GM21786 (cell line): ENCODE measurements around the gene SIPA1L2.

ENCODE experiments used
- ATAC-seq: cut with Tn5 transposase; IDR thresholded peaks from one replicate; pipeline ENCODE4 v1.9.1; 2021; ENCODE audit not compliant: unreplicated experiment

Gene SIPA1L2, protein sequence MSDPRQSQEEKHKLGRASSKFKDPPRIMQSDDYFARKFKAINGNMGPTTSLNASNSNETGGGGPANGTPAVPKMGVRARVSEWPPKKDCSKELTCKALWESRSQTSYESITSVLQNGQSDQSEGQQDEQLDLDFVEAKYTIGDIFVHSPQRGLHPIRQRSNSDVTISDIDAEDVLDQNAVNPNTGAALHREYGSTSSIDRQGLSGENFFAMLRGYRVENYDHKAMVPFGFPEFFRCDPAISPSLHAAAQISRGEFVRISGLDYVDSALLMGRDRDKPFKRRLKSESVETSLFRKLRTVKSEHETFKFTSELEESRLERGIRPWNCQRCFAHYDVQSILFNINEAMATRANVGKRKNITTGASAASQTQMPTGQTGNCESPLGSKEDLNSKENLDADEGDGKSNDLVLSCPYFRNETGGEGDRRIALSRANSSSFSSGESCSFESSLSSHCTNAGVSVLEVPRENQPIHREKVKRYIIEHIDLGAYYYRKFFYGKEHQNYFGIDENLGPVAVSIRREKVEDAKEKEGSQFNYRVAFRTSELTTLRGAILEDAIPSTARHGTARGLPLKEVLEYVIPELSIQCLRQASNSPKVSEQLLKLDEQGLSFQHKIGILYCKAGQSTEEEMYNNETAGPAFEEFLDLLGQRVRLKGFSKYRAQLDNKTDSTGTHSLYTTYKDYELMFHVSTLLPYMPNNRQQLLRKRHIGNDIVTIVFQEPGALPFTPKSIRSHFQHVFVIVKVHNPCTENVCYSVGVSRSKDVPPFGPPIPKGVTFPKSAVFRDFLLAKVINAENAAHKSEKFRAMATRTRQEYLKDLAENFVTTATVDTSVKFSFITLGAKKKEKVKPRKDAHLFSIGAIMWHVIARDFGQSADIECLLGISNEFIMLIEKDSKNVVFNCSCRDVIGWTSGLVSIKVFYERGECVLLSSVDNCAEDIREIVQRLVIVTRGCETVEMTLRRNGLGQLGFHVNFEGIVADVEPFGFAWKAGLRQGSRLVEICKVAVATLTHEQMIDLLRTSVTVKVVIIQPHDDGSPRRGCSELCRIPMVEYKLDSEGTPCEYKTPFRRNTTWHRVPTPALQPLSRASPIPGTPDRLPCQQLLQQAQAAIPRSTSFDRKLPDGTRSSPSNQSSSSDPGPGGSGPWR (N-terminal part only)

DNA sequence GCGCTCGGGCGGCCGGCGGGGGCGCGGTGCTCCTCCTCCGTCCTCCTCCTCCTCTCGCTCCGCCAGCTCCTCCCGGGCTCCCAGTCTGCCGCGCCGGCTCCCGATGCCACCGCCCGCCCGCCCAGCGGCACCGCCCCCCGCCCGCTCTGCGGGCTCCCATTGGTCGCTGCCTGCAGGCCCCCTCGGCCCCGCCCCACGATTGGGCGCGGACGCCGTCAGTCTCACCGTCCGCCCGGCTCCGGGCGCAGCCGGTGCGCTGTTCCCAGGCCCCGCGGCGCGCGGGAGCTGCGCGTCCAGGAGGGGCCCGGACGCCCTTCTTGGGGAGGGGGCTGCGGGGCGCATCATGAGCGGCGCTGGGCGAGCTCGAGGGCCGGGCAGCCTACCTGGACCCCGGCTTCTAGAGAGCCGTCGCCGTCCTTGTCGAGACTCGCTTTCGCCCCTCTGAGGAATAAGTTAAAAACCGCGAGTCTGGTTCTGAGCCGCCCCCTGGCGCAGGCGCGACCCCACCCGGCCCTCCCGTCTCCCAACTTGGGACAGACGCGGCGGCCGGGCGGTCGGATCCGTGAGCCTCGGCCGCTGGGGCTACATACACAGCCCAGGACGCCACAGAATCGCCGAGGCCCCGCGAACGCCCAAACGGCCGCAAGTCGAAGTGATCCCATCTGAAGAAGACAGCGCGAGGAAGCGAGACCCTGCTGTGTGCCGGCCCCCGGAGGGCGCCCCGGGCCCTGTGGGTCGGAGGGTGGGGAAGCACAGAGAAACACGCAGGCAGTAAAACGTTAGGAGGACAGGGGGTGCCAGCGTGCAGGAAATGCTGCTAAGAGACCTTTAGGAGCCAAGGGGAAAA is at the start of gene SIPA1L2:
Gene SIPA1L2 (minus strand): TSS at position 87 of the 847 bp plus-strand sequence. CDS start 114,794 bp downstream, outside the sequence.
- peak; percentile 96 for ATAC-seq

DNA sequence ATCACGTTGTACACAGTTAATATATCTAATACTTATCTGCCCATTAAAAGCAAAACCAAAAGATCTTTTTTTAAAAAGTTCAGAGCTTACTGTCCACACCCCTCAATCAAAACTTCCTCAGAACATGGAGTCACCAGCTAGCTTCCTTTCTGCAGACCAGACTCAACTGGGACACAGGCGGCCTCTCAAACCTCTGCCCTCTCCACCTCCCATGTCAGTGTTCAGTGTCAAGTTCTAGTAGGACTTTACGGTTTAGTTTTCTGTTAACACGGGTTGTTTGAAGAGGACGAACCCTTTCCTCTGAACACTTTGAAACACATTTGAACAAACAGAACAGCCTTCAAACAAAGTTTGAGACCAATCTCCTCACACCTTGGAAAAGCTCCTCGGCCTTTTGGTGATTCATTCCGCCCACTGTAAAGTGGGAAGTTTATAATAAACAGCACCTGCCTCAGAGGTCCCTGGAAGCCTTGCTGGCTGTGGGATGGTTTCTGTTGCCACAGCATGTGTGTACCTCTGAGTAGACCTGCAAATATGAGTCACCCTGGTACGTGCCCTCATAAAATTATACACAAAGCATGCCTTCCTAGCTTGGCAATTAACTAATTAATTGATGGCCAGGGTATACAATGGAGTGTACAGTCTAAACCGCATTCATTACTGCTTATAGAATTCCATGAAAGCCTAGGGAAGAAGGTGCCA is 48.4 kb upstream of the SIPA1L2 start:
- ATAC-seq, result no peak

DNA sequence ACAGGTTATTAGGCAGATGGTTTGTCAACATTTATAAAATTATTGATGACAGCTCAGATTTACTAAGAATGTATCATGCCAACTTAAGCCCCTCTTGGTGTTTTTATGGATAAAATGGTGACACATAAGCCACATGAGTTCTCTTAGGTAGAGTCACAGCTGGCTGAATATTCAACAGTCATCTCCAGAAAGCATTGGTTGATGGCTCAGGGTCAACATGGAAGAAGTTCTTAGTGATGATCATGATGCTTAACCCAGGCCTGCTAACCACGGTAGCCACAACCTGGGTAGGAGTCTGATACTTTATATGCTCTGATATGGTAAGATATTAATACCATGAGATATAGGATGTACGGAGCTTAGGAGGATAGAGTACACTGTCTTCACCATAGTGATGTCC is 46.4 kb upstream of the SIPA1L2 start:
- ATAC-seq, result no peak

DNA sequence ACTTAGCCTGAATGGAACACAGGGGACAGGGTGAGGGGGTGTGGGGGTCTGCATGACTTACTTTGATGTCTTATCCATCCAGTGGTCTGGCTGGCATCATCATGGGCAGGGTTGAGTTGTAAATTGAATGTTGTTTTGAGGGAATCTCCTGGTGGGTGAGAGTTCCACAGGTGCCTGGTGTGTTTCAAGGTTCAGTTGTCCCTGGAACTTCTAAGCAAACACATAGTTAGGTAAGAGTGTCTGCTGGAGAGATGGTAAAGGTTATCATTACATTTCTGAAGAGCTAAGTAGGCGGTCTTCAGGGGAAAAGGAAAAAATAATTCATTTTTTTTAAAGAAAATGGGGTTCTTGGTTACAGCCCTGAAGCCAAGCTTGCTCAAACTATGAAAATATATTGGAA is 46.0 kb upstream of the SIPA1L2 start:
- no peak for ATAC-seq

DNA sequence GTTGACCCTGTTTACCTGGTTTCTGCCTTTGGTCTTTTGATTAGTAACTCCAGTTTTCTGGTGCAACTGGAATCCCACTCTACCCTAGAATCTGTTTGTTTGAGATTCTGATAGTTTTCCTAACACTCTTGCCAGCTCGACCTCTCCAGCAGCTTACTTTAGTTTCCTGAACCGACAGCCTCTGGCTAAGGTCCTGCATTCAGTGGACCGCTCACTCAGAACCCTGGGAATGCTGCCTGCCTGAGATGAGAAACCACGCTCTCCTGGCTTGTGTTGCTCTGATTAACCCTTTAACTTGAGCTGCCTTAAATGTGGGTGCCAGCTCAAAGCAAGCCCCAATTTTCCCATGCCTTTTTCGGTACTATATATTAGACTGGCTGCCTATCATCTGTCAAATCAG is 45.3 kb upstream of the SIPA1L2 start:
- no peak for ATAC-seq

DNA sequence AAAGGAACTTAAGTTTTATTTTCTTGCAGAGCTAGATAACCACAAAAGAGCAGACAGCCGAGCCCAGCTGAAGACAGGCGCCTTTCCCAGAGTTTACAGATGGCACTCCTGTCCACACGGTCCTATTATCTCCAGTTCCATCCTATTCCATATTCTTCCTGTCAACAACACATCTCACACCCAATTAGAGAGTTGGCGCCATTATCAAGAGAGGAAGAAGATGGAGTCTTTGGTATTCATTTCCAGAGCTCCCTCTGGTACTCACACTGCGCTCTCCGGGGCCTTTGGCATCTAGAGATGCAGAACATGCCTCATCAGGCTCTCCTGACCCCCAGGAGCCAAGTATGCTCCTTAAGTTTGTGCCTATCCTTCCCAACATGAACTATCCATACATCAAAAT is 43.3 kb upstream of the SIPA1L2 start:
- no peak for ATAC-seq

DNA sequence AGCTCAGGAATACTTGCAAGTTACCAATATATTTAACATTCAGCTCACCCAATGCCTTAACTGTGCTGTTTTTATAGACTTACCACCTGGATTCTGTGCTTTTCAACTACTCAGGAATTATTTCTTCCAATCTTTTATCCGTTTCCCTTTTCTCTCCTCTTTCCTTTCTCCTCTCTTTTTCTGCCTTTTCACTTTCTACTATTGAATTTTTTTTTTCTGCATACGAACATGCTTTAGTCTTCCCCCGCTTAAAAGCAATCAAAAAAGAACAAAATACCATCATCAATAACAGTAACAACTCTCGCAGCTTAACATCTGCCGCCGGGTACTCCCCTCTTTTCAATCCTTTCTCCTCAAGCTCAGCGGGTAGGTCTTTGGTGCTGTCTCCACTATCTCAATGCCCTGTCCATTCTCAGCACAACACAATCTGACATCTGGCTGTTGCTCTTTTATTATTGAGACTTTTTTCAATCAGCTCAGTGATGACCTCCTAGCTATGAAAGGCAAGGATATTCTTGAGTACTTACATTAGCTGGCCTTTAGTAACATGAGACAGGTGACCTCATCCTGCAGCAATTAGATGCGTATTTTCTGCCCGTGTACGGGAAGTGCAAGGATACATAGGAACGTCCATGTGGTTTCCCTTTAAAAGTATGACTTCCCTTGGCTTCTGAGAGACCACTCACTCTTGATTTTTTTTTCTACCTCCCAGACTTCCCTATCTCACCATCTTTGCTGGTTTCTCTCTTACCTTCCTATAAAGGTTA is 40.2 kb upstream of the SIPA1L2 start:
- ATAC-seq, result no peak

DNA sequence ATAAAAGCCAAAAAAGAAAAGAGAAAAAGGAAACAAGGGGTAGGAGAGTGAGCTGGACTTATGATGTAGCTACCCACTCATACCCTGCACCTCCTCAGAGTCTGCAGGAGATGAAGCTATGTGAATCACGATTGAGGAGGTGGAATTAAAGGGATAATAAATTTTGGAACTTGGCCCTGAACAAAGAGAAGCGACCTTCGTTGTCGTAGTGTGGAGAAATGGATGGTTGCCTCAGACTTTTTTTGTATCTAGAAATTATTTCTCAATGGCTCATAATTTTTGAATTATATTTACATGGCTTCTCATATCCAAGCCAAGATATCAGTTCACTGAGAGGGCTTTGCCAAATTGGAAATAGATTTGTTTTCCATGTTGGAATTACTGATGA is 37.8 kb upstream of the SIPA1L2 start:
- ATAC-seq, result no peak

DNA sequence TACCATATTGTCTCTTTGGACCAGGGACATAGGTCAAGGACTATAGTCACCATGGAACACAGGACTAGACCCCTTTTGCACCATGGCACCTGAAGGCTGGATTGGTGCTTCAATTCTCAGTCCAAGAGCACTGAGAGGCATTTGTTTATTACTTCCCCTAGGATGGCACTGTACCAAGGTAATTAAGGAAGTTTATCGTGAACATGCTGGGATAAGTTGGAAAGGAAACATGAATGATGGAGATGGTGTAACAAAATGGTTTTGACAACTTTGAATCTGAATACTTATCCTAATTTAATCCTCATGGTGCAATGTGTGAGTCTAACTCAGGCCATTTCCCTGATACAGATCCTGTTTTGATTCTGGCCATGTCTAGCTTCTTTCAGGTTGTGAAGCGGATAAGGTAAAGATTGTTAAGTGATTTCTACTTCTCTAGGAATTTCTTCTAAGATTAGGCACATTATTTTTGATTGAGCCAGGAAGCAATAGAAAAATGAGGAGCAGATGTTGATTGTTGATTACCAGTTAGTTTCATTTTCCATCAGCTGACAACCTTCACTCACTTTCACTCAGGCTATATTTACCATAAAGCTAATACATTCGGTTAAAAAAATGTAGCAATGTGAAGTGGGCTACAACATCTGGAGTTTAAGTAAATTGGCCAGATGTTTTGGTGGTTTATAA is 37.3 kb upstream of the SIPA1L2 start:
- no peak for ATAC-seq

DNA sequence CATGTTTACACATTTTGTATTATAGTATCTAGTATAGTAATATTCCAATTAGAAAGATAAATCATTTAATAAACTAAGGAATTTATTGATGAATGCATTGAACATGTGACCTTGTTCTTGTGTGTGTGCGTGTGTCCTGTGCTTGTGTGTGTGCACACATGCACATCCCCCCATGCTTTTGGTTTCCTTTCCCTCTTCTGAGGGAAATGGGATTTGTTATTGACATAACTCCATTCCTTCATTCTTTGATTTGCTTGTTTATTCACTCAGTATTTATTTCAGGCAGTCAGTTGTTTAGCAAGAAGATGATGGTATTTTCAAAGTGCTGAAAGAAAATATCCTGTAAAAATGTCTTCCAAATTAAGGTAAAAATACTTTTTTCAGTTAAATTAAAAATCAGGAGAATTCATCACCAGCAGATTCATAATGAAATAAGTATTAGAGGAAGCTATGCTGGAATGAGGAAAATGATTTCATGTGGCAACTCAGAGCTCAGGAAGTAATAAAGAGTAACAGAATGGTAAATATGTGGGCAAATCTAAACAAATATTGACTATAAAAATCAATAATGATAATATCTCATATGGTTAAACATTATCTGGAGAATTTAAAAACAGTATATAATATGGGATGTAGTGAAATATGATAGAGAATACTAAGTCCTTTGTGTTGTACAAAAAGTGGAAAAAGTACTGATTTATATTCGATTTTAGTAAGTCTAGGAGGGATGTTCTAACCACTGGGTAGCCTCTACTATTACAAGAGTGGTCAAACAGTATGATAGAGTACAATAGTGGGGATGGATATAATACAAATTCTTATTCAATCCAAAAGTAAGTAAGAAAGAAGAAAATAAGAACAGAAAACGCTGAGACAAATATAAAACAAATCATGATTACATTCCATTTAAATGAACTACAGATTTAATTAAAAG is 35.2 kb upstream of the SIPA1L2 start:
- ATAC-seq, result no peak

DNA sequence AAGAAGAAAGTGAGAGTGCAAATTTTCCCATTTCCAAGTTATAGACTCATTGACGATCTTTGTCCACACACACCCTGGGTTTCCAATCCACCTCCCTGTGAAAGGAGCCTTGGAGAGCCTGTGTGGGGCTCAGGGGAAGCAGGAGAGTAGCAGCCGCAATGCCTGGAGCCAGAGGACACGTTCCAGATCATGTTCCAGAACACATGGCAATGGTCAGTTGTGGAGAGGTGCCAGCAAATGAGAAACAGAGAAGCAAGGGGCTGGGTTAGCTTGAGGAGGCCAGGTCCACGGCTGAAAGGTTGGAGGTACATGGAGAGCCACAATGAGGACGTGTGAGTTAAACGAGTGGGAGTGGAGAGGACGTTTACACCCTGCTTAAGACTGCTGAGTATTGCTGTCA is 33.0 kb upstream of the SIPA1L2 start:
- ATAC-seq, result no peak

DNA sequence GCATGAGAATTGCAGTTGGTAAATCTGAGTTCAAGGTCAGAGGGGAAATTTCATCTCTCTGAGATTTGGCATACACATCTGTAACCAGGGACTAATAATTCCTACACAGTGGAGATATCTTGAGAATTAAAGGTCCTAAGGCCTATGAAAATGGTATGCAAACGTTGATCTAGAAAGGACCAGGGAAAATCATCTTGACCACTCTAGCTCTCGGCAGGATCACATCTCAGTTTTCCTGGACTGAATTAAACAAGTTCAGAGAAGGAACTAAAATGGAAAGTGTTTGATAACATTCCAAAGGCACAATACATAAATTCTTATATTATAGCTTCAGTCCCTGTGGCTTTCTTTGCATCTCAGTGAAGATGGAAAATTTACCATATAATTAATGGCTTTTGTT is 28.5 kb upstream of the SIPA1L2 start:
- ATAC-seq, result no peak

DNA sequence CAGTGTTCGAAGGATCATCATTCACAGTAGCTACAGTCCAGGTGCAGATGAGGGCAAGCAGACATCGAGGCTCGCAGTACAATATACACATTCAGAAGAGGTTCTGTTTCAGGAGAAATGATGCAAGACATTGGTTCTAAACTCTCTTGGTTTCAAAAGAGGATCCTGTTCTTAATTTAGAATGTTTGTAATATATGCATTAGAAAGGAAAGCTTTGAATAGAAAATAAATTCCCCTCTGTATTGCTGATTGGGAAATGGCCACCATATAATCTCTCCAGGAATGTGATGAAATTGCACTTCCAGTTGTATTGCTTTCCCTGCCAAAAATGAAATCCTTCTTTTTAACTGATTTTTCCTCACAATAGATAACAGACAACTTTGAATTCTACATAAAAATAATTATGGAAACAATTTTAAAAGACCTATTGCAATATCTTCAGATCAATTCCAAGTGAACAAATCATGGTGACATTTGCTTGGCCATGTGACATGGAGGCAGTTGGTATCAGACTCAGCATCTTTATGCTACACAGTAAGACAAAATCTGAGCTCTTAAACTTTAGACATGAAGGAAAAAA is 27.6 kb upstream of the SIPA1L2 start:
- no peak for ATAC-seq

DNA sequence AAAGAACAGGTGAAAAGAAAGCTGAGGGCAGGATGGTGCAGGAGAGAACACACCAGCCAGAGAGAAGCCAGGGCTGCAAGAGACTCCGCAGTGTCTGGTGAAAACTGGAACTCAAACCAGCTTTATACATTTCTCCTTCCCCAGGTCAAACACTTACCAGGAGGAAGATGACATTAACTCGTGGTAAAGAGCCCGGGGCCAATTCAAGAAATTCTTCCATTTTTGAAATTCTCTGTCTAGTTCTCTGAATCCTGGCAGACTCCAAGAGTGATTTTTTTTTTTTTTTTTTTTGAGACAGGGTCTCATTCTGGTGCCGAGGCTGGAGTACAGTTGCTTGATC is 25.8 kb upstream of the SIPA1L2 start:
- no peak for ATAC-seq

DNA sequence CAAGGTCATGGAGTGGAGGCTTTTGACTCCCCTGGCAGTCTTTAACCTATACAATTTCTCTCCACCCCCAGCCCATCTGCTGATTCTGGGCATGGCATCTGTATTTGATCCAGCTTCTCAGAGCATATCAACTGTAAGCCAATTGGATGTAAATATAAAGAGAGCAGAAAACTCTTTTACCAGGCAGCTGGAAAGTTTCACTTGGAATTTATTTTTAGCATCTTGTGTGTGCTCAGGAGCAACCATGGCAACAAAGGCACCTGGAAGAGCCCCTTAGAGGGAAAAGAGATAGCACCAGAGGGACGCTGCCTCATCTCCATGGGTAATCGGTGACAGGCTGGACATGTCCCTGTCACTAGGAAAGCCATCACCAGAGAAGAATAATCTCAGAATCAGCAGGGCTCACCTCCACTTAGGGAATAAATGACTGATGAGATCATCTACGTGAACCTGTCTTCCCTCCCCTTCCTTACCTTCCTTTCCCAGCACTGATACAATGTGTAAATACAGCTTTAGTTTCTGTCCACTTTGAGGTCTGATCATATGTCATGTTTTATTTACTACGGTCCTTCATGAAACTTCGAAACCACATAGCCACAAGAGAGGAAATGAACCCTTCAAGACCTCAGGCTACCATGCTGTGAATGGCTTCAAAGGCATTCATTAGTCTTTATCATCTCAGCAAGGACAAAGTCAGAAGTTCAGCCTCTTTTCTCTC is 25.3 kb upstream of the SIPA1L2 start:
- ATAC-seq, result peak; percentile 81

DNA sequence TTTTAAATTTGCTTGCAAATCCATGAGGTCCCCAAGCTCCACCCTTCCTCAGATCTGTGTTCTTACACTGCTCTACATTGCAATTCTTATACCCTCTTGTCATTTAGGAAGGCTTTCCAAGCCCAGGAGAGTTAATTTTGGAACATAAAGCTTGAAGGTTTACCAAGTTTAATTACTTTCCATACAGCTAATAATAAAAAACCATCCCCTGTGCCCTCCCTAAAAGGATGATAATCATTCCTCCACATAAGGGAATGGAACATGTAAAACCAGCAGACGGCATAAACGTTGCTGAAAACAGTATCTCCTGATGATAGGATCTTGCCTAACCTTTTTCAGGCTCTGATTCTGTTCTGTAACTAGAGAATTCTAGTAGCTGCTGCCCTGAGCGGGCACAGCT is 23.9 kb upstream of the SIPA1L2 start:
- ATAC-seq, result no peak

DNA sequence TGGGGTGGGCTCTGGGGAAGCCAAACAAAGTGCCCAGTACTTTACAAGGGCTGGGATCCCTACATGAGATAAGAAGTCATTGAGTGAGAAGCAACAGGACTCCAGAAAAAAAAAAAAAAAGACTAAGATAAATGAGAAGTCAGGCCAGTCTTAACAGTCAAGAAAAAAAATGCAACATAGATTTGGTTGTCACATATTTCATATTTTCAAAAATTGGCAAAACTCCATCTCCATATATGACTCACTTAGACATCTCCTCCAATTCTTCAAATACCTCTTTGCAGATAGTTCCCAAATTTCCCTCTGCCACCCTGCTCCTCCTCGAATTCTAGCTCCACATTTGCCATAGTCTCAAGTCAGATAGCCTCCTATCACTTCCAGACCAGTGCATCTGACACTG is 20.9 kb upstream of the SIPA1L2 start:
- ATAC-seq, result no peak
